Esophagus squamous epithelium (tissue), 4 donors: Measurements from ENCODE around the gene RGP1.

Source experiments
- POLR2A ChIP-seq, 4 donors: fragments of 450-650 bp; IDR thresholded peaks; one replicate each; pipeline ENCODE4 v1.6.1; 2017; ENCODE audit warnings: antibody characterized with exemption in 4 of 4, mild to moderate bottlenecking in 4 of 4, moderate library complexity in 3 of 4
- TF ChIP-seq, protein P1 (sequence below), 6 experiments: fragments of 450-650 bp in 4 of 6; fragments of 200-600 bp in 2 of 6; sonication (generic) in 2 of 6; IDR thresholded peaks; one replicate each; pipeline ENCODE4 v1.5.1; 2016 to 2019; ENCODE audit warnings: antibody characterized with exemption in 6 of 6, mild to moderate bottlenecking in 4 of 6, moderate library complexity in 4 of 6

DNA sequence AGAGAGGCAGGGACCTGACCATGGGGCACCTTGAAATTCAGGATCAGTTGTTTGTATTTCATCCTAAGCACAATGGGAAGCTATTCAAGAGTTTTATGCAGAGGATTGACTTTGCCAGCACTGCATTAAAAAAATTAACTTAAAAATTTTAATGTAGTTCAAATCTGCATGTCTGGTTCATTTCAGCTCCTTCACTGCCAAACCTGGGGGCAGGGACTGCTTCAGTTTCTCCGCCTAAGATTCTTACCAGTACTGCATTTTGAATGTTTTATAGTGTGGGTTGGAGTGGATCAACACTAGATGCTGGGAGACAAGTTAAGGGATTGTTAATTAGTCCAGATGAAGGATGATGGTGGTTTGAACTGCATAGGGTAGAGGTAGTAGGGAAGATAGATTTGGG, 20.7 kb downstream of the RGP1 start:
- TF ChIP-seq POLR2A (IDR thresholded peaks at IDR 0.05): no peak
- TF ChIP-seq, protein P1, sequence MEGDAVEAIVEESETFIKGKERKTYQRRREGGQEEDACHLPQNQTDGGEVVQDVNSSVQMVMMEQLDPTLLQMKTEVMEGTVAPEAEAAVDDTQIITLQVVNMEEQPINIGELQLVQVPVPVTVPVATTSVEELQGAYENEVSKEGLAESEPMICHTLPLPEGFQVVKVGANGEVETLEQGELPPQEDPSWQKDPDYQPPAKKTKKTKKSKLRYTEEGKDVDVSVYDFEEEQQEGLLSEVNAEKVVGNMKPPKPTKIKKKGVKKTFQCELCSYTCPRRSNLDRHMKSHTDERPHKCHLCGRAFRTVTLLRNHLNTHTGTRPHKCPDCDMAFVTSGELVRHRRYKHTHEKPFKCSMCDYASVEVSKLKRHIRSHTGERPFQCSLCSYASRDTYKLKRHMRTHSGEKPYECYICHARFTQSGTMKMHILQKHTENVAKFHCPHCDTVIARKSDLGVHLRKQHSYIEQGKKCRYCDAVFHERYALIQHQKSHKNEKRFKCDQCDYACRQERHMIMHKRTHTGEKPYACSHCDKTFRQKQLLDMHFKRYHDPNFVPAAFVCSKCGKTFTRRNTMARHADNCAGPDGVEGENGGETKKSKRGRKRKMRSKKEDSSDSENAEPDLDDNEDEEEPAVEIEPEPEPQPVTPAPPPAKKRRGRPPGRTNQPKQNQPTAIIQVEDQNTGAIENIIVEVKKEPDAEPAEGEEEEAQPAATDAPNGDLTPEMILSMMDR (IDR thresholded peaks at IDR 0.05): no peak
